Neural progenitor cell (in vitro differentiated cells): Measurements from ENCODE around the gene DDO. TPM values are rescaled to one million over a fixed set of nuclear protein-coding genes. Genes with fewer than 3 reads are reported as not detected.

Source experiments
- DNase-seq: peaks from one replicate; pipeline ENCODE4 v3.0.0-alpha.2; 2016; ENCODE audit warnings: low spot score
- H2AFZ ChIP-seq: fragments of 200-600 bp; sonication (generic); replicated peaks from 2 replicates; pipeline ENCODE4 v1.6.1; 2016; ENCODE audit warnings: antibody characterized with exemption
- H3F3A ChIP-seq: fragments of 200-600 bp; sonication (generic); 2 replicates; pipeline ENCODE4 v1.6.1; 2016; ENCODE audit warnings: antibody characterized with exemption, low read depth
- H3K27ac ChIP-seq: fragments of 200-600 bp; sonication (generic); 2 replicates; pipeline ENCODE4 v1.5.1; 2016; ENCODE audit warnings: mild to moderate bottlenecking
- H3K27me3 ChIP-seq: fragments of 200-600 bp; sonication (generic); 2 replicates; pipeline ENCODE4 v1.6.1; 2016; ENCODE audit warnings: mild to moderate bottlenecking, moderate library complexity
- H3K36me3 ChIP-seq: fragments of 200-600 bp; sonication (generic); 2 replicates; pipeline ENCODE4 v1.5.1; 2016
- H3K4me1 ChIP-seq: fragments of 200-600 bp; sonication (generic); 2 replicates; pipeline ENCODE4 v1.6.1; 2016; ENCODE audit warnings: mixed run types
- H3K4me2 ChIP-seq: fragments of 200-600 bp; sonication (generic); 2 replicates; pipeline ENCODE4 v1.6.1; 2016
- H3K4me3 ChIP-seq: fragments of 200-600 bp; sonication (generic); 2 replicates; pipeline ENCODE4 v1.5.1; 2016
- H3K79me2 ChIP-seq: fragments of 200-600 bp; sonication (generic); 2 replicates; pipeline ENCODE4 v1.6.1; 2016; ENCODE audit warnings: low read depth
- H3K9ac ChIP-seq: fragments of 200-600 bp; sonication (generic); 2 replicates; pipeline ENCODE4 v1.6.1; 2016
- H3K9me3 ChIP-seq: fragments of 200-600 bp; sonication (generic); 2 replicates; pipeline ENCODE4 v1.5.1; 2016; ENCODE audit warnings: low read depth
- H4K20me1 ChIP-seq: fragments of 200-600 bp; sonication (generic); 2 replicates; pipeline ENCODE4 v1.6.1; 2016; ENCODE audit warnings: low read depth
- H3K27ac Mint-ChIP-seq: 3 replicates; pipeline ENCODE4 v1.8.0; 2021; ENCODE audit warnings: mixed read lengths
- H3K27me3 Mint-ChIP-seq: 2 replicates; pipeline ENCODE4 v1.8.0; 2022; ENCODE audit warnings: low read depth, mild to moderate bottlenecking, inconsistent platforms, moderate library complexity, mixed read lengths; ENCODE audit not compliant: insufficient read depth
- H3K36me3 Mint-ChIP-seq: 3 replicates; pipeline ENCODE4 v1.8.0; 2021; ENCODE audit warnings: mixed read lengths
- H3K4me1 Mint-ChIP-seq: 3 replicates; pipeline ENCODE4 v1.8.0; 2021; ENCODE audit warnings: mixed read lengths
- H3K4me3 Mint-ChIP-seq: 3 replicates; pipeline ENCODE4 v1.8.0; 2021; ENCODE audit warnings: mild to moderate bottlenecking, moderate library complexity, mixed read lengths
- H3K9me3 Mint-ChIP-seq: 3 replicates; pipeline ENCODE4 v1.8.0; 2020; ENCODE audit warnings: mixed read lengths
- CTCF ChIP-seq: fragments of 200-600 bp; sonication (generic); IDR thresholded peaks from 2 replicates; pipeline ENCODE4 v1.5.1; 2017; ENCODE audit warnings: antibody characterized with exemption, mild to moderate bottlenecking
- EZH2 ChIP-seq: fragments of 200-600 bp; sonication (generic); IDR thresholded peaks from 2 replicates; pipeline ENCODE4 v1.6.1; 2017; ENCODE audit warnings: antibody characterized with exemption, mild to moderate bottlenecking, moderate library complexity
- EZH2phosphoT487 ChIP-seq: fragments of 200-600 bp; sonication (generic); IDR thresholded peaks from 2 replicates; pipeline ENCODE4 v1.6.1; 2017; ENCODE audit warnings: antibody characterized with exemption
- total RNA-seq: library from RNA; depleted of rRNA; stranded (reverse); fragments of >200 nt; gene quantifications from 2 replicates; pipeline ENCODE4 v1.2.3, GENCODE V29; 2015; ENCODE audit warnings: low replicate concordance

The DDO gene
- total RNA-seq, 1 donor from 2014 or later = not detected

GRCh38 chr6:110368284-110368683 is 47.1 kb downstream of the DDO start:
- peak; percentile 64 for DNase-seq
- Histone ChIP-seq H3K27me3 (no peaks in the 10 kb centered on the region), H2AFZ (no peak overlapping the region), H3K27ac (no peak overlapping the region), H4K20me1 (no peaks in the 10 kb centered on the region), H3K79me2 (no peaks in the 10 kb centered on the region), H3F3A (peaks cover 43% of the 10 kb centered on the region), H3K4me1 (peaks cover 50% of the 10 kb centered on the region), H3K4me3 (peak overlapping the region; percentile 4), H3K9me3 (no peaks in the 10 kb centered on the region), H3K4me2 (peak overlapping the region; percentile 64), H3K36me3 (no peaks in the 10 kb centered on the region), H3K9ac (no peak overlapping the region)
- Mint-ChIP-seq H3K4me1 (peaks cover 69% of the 10 kb centered on the region), H3K4me3 (no peak overlapping the region), H3K9me3 (peaks cover 5% of the 10 kb centered on the region), H3K27me3 (peaks cover 11% of the 10 kb centered on the region), H3K36me3 (no peaks in the 10 kb centered on the region), H3K27ac (peak overlapping the region; percentile 31)
- peak; percentile 88 for TF ChIP-seq EZH2phosphoT487
- no peak for TF ChIP-seq EZH2

GRCh38 chr6:110367825-110368224 is 47.5 kb downstream of the DDO start:
- Histone ChIP-seq H4K20me1 (no peaks in the 10 kb centered on the region), H3K9me3 (no peaks in the 10 kb centered on the region), H3K4me3 (no peak overlapping the region), H3K27me3 (no peaks in the 10 kb centered on the region), H3K9ac (no peak overlapping the region), H3K4me1 (peaks cover 50% of the 10 kb centered on the region), H3K27ac (no peak overlapping the region), H3K4me2 (peak overlapping the region; percentile 64), H3K79me2 (no peaks in the 10 kb centered on the region), H3K36me3 (no peaks in the 10 kb centered on the region), H2AFZ (no peak overlapping the region), H3F3A (peaks cover 43% of the 10 kb centered on the region)
- H3K4me1 Mint-ChIP-seq = peaks cover 69% of the 10 kb centered on the region
- no peak for DNase-seq
- TF ChIP-seq EZH2phosphoT487 (no peak), CTCF (no peak), EZH2 (no peak)
- H3K36me3 Mint-ChIP-seq = no peaks in the 10 kb centered on the region
- H3K9me3 Mint-ChIP-seq = peaks cover 5% of the 10 kb centered on the region
- peak overlapping the region; percentile 31 for H3K27ac Mint-ChIP-seq
- peaks cover 11% of the 10 kb centered on the region for H3K27me3 Mint-ChIP-seq
- no peak overlapping the region for H3K4me3 Mint-ChIP-seq

DNA sequence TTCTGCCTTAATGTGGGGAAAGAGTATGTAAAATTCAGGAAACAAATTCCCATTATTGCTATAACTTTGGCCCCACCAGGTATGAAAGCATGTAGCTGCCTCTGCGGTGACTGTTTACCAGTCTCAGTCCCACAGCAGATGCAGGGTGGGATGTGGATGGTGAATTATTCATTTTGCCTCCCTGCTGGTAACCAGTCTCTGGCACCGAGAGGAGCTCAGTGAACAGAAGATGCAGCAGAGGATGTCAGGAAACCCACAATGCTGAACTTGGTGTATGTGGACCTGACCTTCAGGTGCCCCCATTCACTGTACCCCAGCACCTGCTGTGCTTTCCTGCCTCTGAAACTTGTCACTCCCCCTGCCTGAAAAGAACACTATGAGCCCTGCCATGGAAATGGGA is 48.4 kb downstream of the DDO start:
- Histone ChIP-seq H3K4me2 (peak overlapping the region; percentile 23), H3K4me1 (peaks cover 50% of the 10 kb centered on the region), H3K27ac (no peak overlapping the region), H3K36me3 (no peaks in the 10 kb centered on the region), H3F3A (peaks cover 43% of the 10 kb centered on the region), H4K20me1 (no peaks in the 10 kb centered on the region), H3K9me3 (no peaks in the 10 kb centered on the region), H2AFZ (no peak overlapping the region), H3K27me3 (no peaks in the 10 kb centered on the region), H3K4me3 (no peak overlapping the region), H3K79me2 (no peaks in the 10 kb centered on the region), H3K9ac (no peak overlapping the region)
- H3K9me3 Mint-ChIP-seq = peaks cover 8% of the 10 kb centered on the region
- peaks cover 4% of the 10 kb centered on the region for H3K36me3 Mint-ChIP-seq
- DNase-seq = no peak
- TF ChIP-seq CTCF (no peak), EZH2 (no peak), EZH2phosphoT487 (no peak)
- peak overlapping the region; percentile 26 for H3K27ac Mint-ChIP-seq
- H3K4me3 Mint-ChIP-seq = no peak overlapping the region
- H3K4me1 Mint-ChIP-seq = peaks cover 69% of the 10 kb centered on the region
- H3K27me3 Mint-ChIP-seq = peaks cover 13% of the 10 kb centered on the region

DNA sequence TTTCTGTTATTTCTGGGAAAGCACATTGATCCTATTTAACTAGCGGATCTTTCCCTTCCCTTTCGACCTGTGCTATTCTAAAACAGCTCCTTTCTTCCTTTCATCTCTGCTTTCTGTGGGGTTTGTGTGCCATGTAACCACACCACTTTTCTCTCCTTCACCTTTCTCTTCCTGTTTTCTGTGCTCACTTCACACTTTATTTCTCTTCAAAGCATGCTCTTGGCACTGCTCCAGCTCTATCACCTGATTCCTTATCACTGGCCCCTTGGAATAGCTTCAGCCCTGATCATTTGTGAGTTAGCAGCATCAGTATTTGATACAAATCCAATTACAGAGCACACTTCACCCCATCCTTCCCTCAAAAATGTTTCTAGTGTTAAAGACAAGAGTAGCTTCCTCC is 49.1 kb downstream of the DDO start:
- Mint-ChIP-seq H3K4me1 (peaks cover 66% of the 10 kb centered on the region), H3K27ac (peak overlapping the region; percentile 26), H3K36me3 (peaks cover 4% of the 10 kb centered on the region)

More for the DNA sequence above, 49.1 kb downstream of the DDO start:
- no peak for DNase-seq
- Histone ChIP-seq H3K9ac (no peak overlapping the region), H3K4me2 (peak overlapping the region; percentile 23), H3F3A (peaks cover 43% of the 10 kb centered on the region), H3K79me2 (no peaks in the 10 kb centered on the region), H3K4me1 (peaks cover 50% of the 10 kb centered on the region), H3K27me3 (no peaks in the 10 kb centered on the region), H4K20me1 (no peaks in the 10 kb centered on the region), H2AFZ (no peak overlapping the region), H3K36me3 (no peaks in the 10 kb centered on the region), H3K27ac (no peak overlapping the region), H3K4me3 (no peak overlapping the region), H3K9me3 (no peaks in the 10 kb centered on the region)
- Mint-ChIP-seq H3K27me3 (peaks cover 13% of the 10 kb centered on the region), H3K9me3 (peaks cover 14% of the 10 kb centered on the region), H3K4me3 (no peak overlapping the region)
- TF ChIP-seq EZH2 = no peak
- TF ChIP-seq CTCF = no peak
- TF ChIP-seq EZH2phosphoT487 = no peak
